HL-60 (cell line): Measurements from ENCODE around the gene PTPRO.

Experiments
- CTCF ChIP-seq: IDR thresholded peaks from one replicate; pipeline ENCODE4 v1.5.1; 2011; ENCODE audit warnings: low read length, control low read depth, inconsistent platforms; ENCODE audit not compliant: insufficient read depth
- POLR2AphosphoS5 ChIP-seq: IDR thresholded peaks from 2 replicates; pipeline ENCODE4 v1.6.1; 2012; ENCODE audit warnings: low read depth

DNA sequence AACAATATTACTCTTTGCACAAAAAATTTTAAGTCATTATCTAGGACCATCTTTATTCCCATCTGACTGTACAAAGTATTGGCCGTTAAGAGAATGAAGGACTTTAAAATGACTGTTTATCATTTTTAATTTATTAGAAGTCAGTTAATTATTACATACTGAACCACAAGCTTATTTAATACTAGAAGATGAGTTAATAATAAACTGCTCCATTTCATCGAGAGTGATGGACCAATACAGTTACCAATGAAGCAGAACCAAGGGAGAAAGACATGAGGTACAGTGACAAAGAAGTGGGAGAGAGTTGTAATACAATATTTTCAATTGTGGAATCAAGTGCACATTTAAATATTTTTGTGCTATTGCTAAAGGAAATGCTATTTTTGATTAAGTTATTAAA is 83.3 kb downstream of the PTPRO start:
- TF ChIP-seq CTCF, result no peak
- no peak for TF ChIP-seq POLR2AphosphoS5
